Karpas-422 (cell line): Measurements from ENCODE around the gene PROC. TPM values are rescaled to one million over a fixed set of nuclear protein-coding genes. Genes with fewer than 3 reads are reported as not detected.

ENCODE experiments used
- DNase-seq: peaks from one replicate; pipeline ENCODE4 v3.0.0-alpha.2; 2015
- H2AFZ ChIP-seq: fragments of 200-600 bp; sonication (generic); 2 replicates; pipeline ENCODE4 v1.6.1; 2014; ENCODE audit warnings: antibody characterized with exemption, low read length, mixed read lengths
- H3K27ac ChIP-seq: fragments of 200-600 bp; sonication (generic); 2 replicates; pipeline ENCODE4 v1.5.1; 2014; ENCODE audit warnings: mild to moderate bottlenecking, low read length, moderate library complexity
- H3K27me3 ChIP-seq: fragments of 200-600 bp; sonication (generic); 2 replicates; pipeline ENCODE4 v1.6.1; 2014; ENCODE audit warnings: low read length, mixed read lengths
- H3K36me3 ChIP-seq: fragments of 200-600 bp; sonication (generic); 2 replicates; pipeline ENCODE4 v1.6.1; 2014; ENCODE audit warnings: low read length, mixed read lengths; ENCODE audit not compliant: insufficient read depth
- H3K4me1 ChIP-seq: fragments of 200-600 bp; sonication (generic); 2 replicates; pipeline ENCODE4 v1.6.1; 2014; ENCODE audit warnings: mild to moderate bottlenecking, low read length, mixed read lengths
- H3K4me2 ChIP-seq: fragments of 200-600 bp; sonication (generic); 2 replicates; pipeline ENCODE4 v1.6.1; 2014; ENCODE audit warnings: low read length, low read depth, mild to moderate bottlenecking; ENCODE audit not compliant: poor library complexity, severe bottlenecking
- H3K4me3 ChIP-seq: fragments of 200-600 bp; sonication (generic); 2 replicates; pipeline ENCODE4 v1.5.1; 2014; ENCODE audit warnings: mild to moderate bottlenecking, antibody characterized with exemption, low read length, mixed read lengths
- H3K79me2 ChIP-seq: fragments of 200-600 bp; sonication (generic); 2 replicates; pipeline ENCODE4 v1.6.1; 2014; ENCODE audit warnings: mild to moderate bottlenecking, low read length, mixed read lengths
- H3K9ac ChIP-seq: fragments of 200-600 bp; sonication (generic); 2 replicates; pipeline ENCODE4 v1.6.0; 2014; ENCODE audit warnings: low read length
- H3K9me2 ChIP-seq: fragments of 200-600 bp; sonication (generic), shearing (Covaris generic); replicated peaks from 2 replicates; pipeline ENCODE4 v1.6.0; 2014; ENCODE audit warnings: mild to moderate bottlenecking, low read length, moderate library complexity; ENCODE audit not compliant: insufficient read depth
- H3K9me3 ChIP-seq: fragments of 300-700, 200-600 bp; sonication (generic); 2 replicates; pipeline ENCODE4 v1.6.1; 2014; ENCODE audit warnings: low read length, mixed read lengths
- H4K20me1 ChIP-seq: fragments of 200-600 bp; sonication (generic); 2 replicates; pipeline ENCODE4 v1.6.1; 2014; ENCODE audit warnings: mild to moderate bottlenecking, antibody characterized with exemption, low read length, low read depth; ENCODE audit not compliant: insufficient read depth
- total RNA-seq: library from RNA; depleted of rRNA; stranded (reverse); fragments of >200 nt; shearing (Covaris generic); gene quantifications from 2 replicates; pipeline ENCODE4 v1.2.3, GENCODE V29; 2014; ENCODE audit warnings: low replicate concordance

The PROC gene
- total RNA-seq, 1 experiment from 2014 or later: not detected

- Histone ChIP-seq H3K9me2 (no peaks in the 10 kb centered on the region), H3K79me2 (no peaks in the 10 kb centered on the region)
These were observed 13.3 kb downstream of the PROC start for GRCh38 chr2:127431408-127432023.

GRCh38 chr2:127434515-127434914, 16.3 kb downstream of the PROC start:
- Histone ChIP-seq H3K4me3 (no peak overlapping the region), H3K4me2 (no peak overlapping the region), H3K27me3 (no peaks in the 10 kb centered on the region), H3K36me3 (no peaks in the 10 kb centered on the region), H3K79me2 (no peaks in the 10 kb centered on the region), H2AFZ (no peak overlapping the region), H3K9me3 (no peaks in the 10 kb centered on the region), H4K20me1 (no peaks in the 10 kb centered on the region), H3K9me2 (no peaks in the 10 kb centered on the region), H3K9ac (no peak overlapping the region), H3K4me1 (no peaks in the 10 kb centered on the region), H3K27ac (no peak overlapping the region)
- DNase-seq: no peak

More at GRCh38 chr2:127431408-127432023, 13.3 kb downstream of the PROC start:
- Histone ChIP-seq H3K9me3 (no peaks in the 10 kb centered on the region), H2AFZ (no peak overlapping the region), H3K27ac (no peak overlapping the region), H4K20me1 (no peaks in the 10 kb centered on the region), H3K4me1 (no peaks in the 10 kb centered on the region), H3K4me3 (no peak overlapping the region), H3K9ac (no peak overlapping the region), H3K36me3 (no peaks in the 10 kb centered on the region), H3K27me3 (no peaks in the 10 kb centered on the region), H3K4me2 (no peak overlapping the region)
- DNase-seq: no peak

- Histone ChIP-seq H3K9me3 (no peaks in the 10 kb centered on the region), H3K9me2 (no peaks in the 10 kb centered on the region), H2AFZ (no peak overlapping the region), H3K27ac (no peak overlapping the region), H3K9ac (no peak overlapping the region), H3K4me3 (no peak overlapping the region), H4K20me1 (no peaks in the 10 kb centered on the region), H3K36me3 (no peaks in the 10 kb centered on the region), H3K79me2 (no peaks in the 10 kb centered on the region), H3K4me2 (no peak overlapping the region), H3K27me3 (no peaks in the 10 kb centered on the region), H3K4me1 (no peaks in the 10 kb centered on the region)
- DNase-seq: no peak
These were observed 18.8 kb downstream of the PROC start for GRCh38 chr2:127437056-127437455.

- Histone ChIP-seq H2AFZ (no peak overlapping the region), H4K20me1 (no peaks in the 10 kb centered on the region), H3K9ac (no peak overlapping the region), H3K27me3 (no peaks in the 10 kb centered on the region), H3K9me3 (no peaks in the 10 kb centered on the region), H3K79me2 (no peaks in the 10 kb centered on the region), H3K4me2 (no peak overlapping the region), H3K27ac (no peak overlapping the region), H3K36me3 (no peaks in the 10 kb centered on the region), H3K4me1 (no peaks in the 10 kb centered on the region), H3K9me2 (no peaks in the 10 kb centered on the region), H3K4me3 (no peak overlapping the region)
- no peak for DNase-seq
These were observed 19.8 kb downstream of the PROC start for GRCh38 chr2:127437781-127438726.

- Histone ChIP-seq H3K4me1 (no peaks in the 10 kb centered on the region), H3K4me3 (no peak overlapping the region), H3K9ac (no peak overlapping the region), H2AFZ (no peak overlapping the region), H3K36me3 (no peaks in the 10 kb centered on the region), H3K9me2 (no peaks in the 10 kb centered on the region), H3K27me3 (no peaks in the 10 kb centered on the region), H3K9me3 (no peaks in the 10 kb centered on the region), H3K4me2 (no peak overlapping the region), H4K20me1 (no peaks in the 10 kb centered on the region), H3K27ac (no peak overlapping the region), H3K79me2 (no peaks in the 10 kb centered on the region)
- no peak for DNase-seq
These were observed 21.1 kb downstream of the PROC start for GRCh38 chr2:127439343-127439742.

- H3K27ac ChIP-seq: no peak overlapping the region
- no peak overlapping the region for H2AFZ ChIP-seq
- no peaks in the 10 kb centered on the region for H3K79me2 ChIP-seq
- no peak overlapping the region for H3K4me2 ChIP-seq
- H3K9ac ChIP-seq: no peak overlapping the region
- H3K27me3 ChIP-seq: no peaks in the 10 kb centered on the region
- no peaks in the 10 kb centered on the region for H3K36me3 ChIP-seq
- H3K4me3 ChIP-seq: no peak overlapping the region
- no peak for DNase-seq
- no peaks in the 10 kb centered on the region for H3K9me3 ChIP-seq
- no peaks in the 10 kb centered on the region for H3K9me2 ChIP-seq
- no peaks in the 10 kb centered on the region for H3K4me1 ChIP-seq
- no peaks in the 10 kb centered on the region for H4K20me1 ChIP-seq
These were observed 30.3 kb downstream of the PROC start for GRCh38 chr2:127448526-127448925.

- no peaks in the 10 kb centered on the region for H3K4me1 ChIP-seq
- no peak overlapping the region for H3K4me3 ChIP-seq
- DNase-seq: no peak
- H3K27me3 ChIP-seq: no peaks in the 10 kb centered on the region
- no peak overlapping the region for H3K9ac ChIP-seq
- H3K9me2 ChIP-seq: no peaks in the 10 kb centered on the region
- no peak overlapping the region for H2AFZ ChIP-seq
- H3K4me2 ChIP-seq: no peak overlapping the region
- no peaks in the 10 kb centered on the region for H3K36me3 ChIP-seq
- no peaks in the 10 kb centered on the region for H3K79me2 ChIP-seq
- H3K9me3 ChIP-seq: no peaks in the 10 kb centered on the region
- H4K20me1 ChIP-seq: no peaks in the 10 kb centered on the region
- H3K27ac ChIP-seq: no peak overlapping the region
These were observed 31.2 kb downstream of the PROC start for GRCh38 chr2:127449414-127449813.

- no peak overlapping the region for H3K9ac ChIP-seq
- no peaks in the 10 kb centered on the region for H4K20me1 ChIP-seq
- DNase-seq: no peak
- H3K4me1 ChIP-seq: no peaks in the 10 kb centered on the region
- no peak overlapping the region for H2AFZ ChIP-seq
- no peak overlapping the region for H3K4me2 ChIP-seq
- H3K4me3 ChIP-seq: no peak overlapping the region
- H3K27me3 ChIP-seq: no peaks in the 10 kb centered on the region
- H3K27ac ChIP-seq: no peak overlapping the region
- no peaks in the 10 kb centered on the region for H3K9me3 ChIP-seq
- H3K36me3 ChIP-seq: no peaks in the 10 kb centered on the region
- no peaks in the 10 kb centered on the region for H3K9me2 ChIP-seq
- no peaks in the 10 kb centered on the region for H3K79me2 ChIP-seq
These were observed 31.7 kb downstream of the PROC start for GRCh38 chr2:127449898-127450297.
